Loucy (cell line): ENCODE results near the gene TEX2.

Experiments
- H2AFZ ChIP-seq: fragments of 200-600 bp; sonication (generic); 2 replicates; pipeline ENCODE4 v1.6.0; 2016; ENCODE audit warnings: antibody characterized with exemption, mild to moderate bottlenecking, low read length, moderate library complexity
- H3F3A ChIP-seq: fragments of 200-600 bp; 2 replicates; pipeline ENCODE4 v1.6.0; 2016; ENCODE audit warnings: antibody characterized with exemption, low read depth, mild to moderate bottlenecking
- H3K27me3 ChIP-seq: fragments of 200-600 bp; sonication (generic); 2 replicates; pipeline ENCODE4 v1.6.1; 2014; ENCODE audit warnings: low read length, mild to moderate bottlenecking; ENCODE audit not compliant: insufficient read depth, poor library complexity, severe bottlenecking
- H3K36me3 ChIP-seq: fragments of 200-600 bp; sonication (generic); 2 replicates; pipeline ENCODE4 v1.6.1; 2016; ENCODE audit warnings: low read length; ENCODE audit not compliant: insufficient read depth
- H3K4me1 ChIP-seq: fragments of 200-600 bp; sonication (generic); 2 replicates; pipeline ENCODE4 v1.5.1; 2014; ENCODE audit warnings: low read length, mild to moderate bottlenecking; ENCODE audit not compliant: insufficient read depth, poor library complexity, severe bottlenecking
- H3K4me2 ChIP-seq: fragments of 200-600 bp; sonication (generic); 2 replicates; pipeline ENCODE4 v1.6.0; 2014; ENCODE audit warnings: antibody characterized with exemption, low read length, low read depth, mild to moderate bottlenecking; ENCODE audit not compliant: poor library complexity, severe bottlenecking
- H3K4me3 ChIP-seq: fragments of 200-600 bp; sonication (generic); 2 replicates; pipeline ENCODE4 v1.5.1; 2014; ENCODE audit warnings: low read length, mild to moderate bottlenecking, mixed read lengths; ENCODE audit not compliant: poor library complexity, severe bottlenecking
- H3K79me2 ChIP-seq: fragments of 200-600 bp; sonication (generic); 2 replicates; pipeline ENCODE4 v1.6.1; 2014; ENCODE audit warnings: low read length; ENCODE audit not compliant: insufficient read depth
- H3K9ac ChIP-seq: fragments of 200-600 bp; sonication (generic); 2 replicates; pipeline ENCODE4 v1.6.0; 2014; ENCODE audit warnings: mild to moderate bottlenecking, low read depth, low read length, moderate library complexity; ENCODE audit not compliant: poor library complexity, severe bottlenecking
- H3K9me2 ChIP-seq: fragments of 200-600 bp; sonication (generic); replicated peaks from 2 replicates; pipeline ENCODE4 v1.6.1; 2016; ENCODE audit warnings: low read depth, low read length, mixed read lengths
- H3K9me3 ChIP-seq: fragments of 200-600 bp; sonication (generic); 2 replicates; pipeline ENCODE4 v1.6.1; 2014; ENCODE audit warnings: mild to moderate bottlenecking, antibody characterized with exemption, low read length, low read depth; ENCODE audit not compliant: insufficient read depth
- H4K20me1 ChIP-seq: fragments of 200-600 bp; sonication (generic); 2 replicates; pipeline ENCODE4 v1.6.0; 2014; ENCODE audit warnings: antibody characterized with exemption, low read length, mild to moderate bottlenecking; ENCODE audit not compliant: insufficient read depth, poor library complexity, severe bottlenecking
- EZH2phosphoT487 ChIP-seq: fragments of 200-600 bp; IDR thresholded peaks from 2 replicates; pipeline ENCODE4 v1.6.1; 2018; ENCODE audit warnings: antibody characterized with exemption, mild to moderate bottlenecking, moderate library complexity, borderline replicate concordance
- TF ChIP-seq, protein P1 (sequence below): fragments of 200-600 bp; sonication (generic); conservative IDR thresholded peaks from 2 replicates; pipeline ENCODE4 v1.5.1; 2014; ENCODE audit warnings: mild to moderate bottlenecking, antibody characterized with exemption, low read length

Gene TEX2

GRCh38 chr17:64245218-64246145 lies 17.6 kb downstream of the TEX2 start:
- Histone ChIP-seq H3K9me2 (no peaks in the 10 kb centered on the region), H4K20me1 (no peaks in the 10 kb centered on the region), H3K9ac (no peak overlapping the region), H3K4me3 (no peak overlapping the region), H2AFZ (no peak overlapping the region), H3K27me3 (no peaks in the 10 kb centered on the region), H3K9me3 (no peaks in the 10 kb centered on the region), H3F3A (no peaks in the 10 kb centered on the region; the same call in 1 of the 2 replicates), H3K4me1 (peaks cover 2% of the 10 kb centered on the region), H3K4me2 (no peak overlapping the region), H3K36me3 (no peaks in the 10 kb centered on the region), H3K79me2 (peaks cover 26% of the 10 kb centered on the region)
- TF ChIP-seq EZH2phosphoT487 = no peak
- TF ChIP-seq, protein P1, sequence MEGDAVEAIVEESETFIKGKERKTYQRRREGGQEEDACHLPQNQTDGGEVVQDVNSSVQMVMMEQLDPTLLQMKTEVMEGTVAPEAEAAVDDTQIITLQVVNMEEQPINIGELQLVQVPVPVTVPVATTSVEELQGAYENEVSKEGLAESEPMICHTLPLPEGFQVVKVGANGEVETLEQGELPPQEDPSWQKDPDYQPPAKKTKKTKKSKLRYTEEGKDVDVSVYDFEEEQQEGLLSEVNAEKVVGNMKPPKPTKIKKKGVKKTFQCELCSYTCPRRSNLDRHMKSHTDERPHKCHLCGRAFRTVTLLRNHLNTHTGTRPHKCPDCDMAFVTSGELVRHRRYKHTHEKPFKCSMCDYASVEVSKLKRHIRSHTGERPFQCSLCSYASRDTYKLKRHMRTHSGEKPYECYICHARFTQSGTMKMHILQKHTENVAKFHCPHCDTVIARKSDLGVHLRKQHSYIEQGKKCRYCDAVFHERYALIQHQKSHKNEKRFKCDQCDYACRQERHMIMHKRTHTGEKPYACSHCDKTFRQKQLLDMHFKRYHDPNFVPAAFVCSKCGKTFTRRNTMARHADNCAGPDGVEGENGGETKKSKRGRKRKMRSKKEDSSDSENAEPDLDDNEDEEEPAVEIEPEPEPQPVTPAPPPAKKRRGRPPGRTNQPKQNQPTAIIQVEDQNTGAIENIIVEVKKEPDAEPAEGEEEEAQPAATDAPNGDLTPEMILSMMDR = no peak

- no peaks in the 10 kb centered on the region for H3K9me3 ChIP-seq
- no peaks in the 10 kb centered on the region; the same call in 1 of the 2 replicates for H3F3A ChIP-seq
- no peaks in the 10 kb centered on the region for H3K36me3 ChIP-seq
- H3K79me2 ChIP-seq = peaks cover 20% of the 10 kb centered on the region
- no peak overlapping the region for H2AFZ ChIP-seq
- TF ChIP-seq EZH2phosphoT487 = no peak
- TF ChIP-seq, protein P1 = no peak
- peaks cover 8% of the 10 kb centered on the region for H3K4me1 ChIP-seq
- H3K27me3 ChIP-seq = no peaks in the 10 kb centered on the region
- no peak overlapping the region for H3K4me2 ChIP-seq
- H3K4me3 ChIP-seq = no peak overlapping the region
- H4K20me1 ChIP-seq = no peaks in the 10 kb centered on the region
- no peak overlapping the region for H3K9ac ChIP-seq
- H3K9me2 ChIP-seq = no peaks in the 10 kb centered on the region
Observed at GRCh38 chr17:64244165-64244564, 18.9 kb downstream of the TEX2 start.

DNA sequence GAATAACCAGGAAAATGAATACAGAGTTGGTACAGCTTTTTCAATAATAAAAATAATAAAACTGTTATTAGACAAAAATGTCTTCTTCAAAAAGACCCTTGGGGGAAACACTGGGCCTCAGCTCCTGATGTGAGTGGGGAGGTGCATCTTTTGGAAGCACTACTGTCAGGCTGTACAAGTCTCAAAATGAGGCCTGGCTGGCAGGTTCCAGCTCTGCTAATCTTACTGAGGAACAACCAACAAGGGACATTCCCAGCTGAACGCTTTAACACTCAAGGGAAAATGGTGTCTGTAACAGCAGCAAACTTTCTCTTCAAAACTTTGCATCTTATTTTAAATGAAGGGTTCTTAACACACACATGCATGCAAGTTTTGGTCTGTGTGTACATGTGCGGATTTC lies 19.7 kb downstream of the TEX2 start:
- Histone ChIP-seq H3F3A (no peaks in the 10 kb centered on the region; the same call in 1 of the 2 replicates), H3K27me3 (no peaks in the 10 kb centered on the region), H3K9me3 (no peaks in the 10 kb centered on the region), H3K4me2 (no peak overlapping the region), H3K9ac (no peak overlapping the region), H3K9me2 (no peaks in the 10 kb centered on the region), H3K4me1 (peaks cover 8% of the 10 kb centered on the region), H2AFZ (no peak overlapping the region), H3K4me3 (no peak overlapping the region), H3K79me2 (peaks cover 20% of the 10 kb centered on the region), H4K20me1 (no peaks in the 10 kb centered on the region), H3K36me3 (no peaks in the 10 kb centered on the region)
- TF ChIP-seq EZH2phosphoT487 = no peak
- TF ChIP-seq, protein P1 = no peak
